Endodermal cell (in vitro differentiated cells): ENCODE measurements around the gene HNF1B. TPM values are rescaled to one million over a fixed set of nuclear protein-coding genes. Genes with fewer than 3 reads are reported as not detected.

Experiments
- DNase-seq: peaks from one replicate; pipeline ENCODE4 v3.0.0-alpha.2; 2017
- H3K27ac ChIP-seq: 2 replicates; pipeline ENCODE4 v1.5.1; 2013; ENCODE audit warnings: mild to moderate bottlenecking, low read depth, low read length, moderate library complexity
- H3K27me3 ChIP-seq: 2 replicates; pipeline ENCODE4 v1.6.1; 2013; ENCODE audit warnings: mild to moderate bottlenecking, low read length, moderate library complexity; ENCODE audit not compliant: insufficient read depth, control insufficient read depth, poor library complexity, severe bottlenecking
- H3K36me3 ChIP-seq: 2 replicates; pipeline ENCODE4 v1.7.0; 2013; ENCODE audit warnings: mild to moderate bottlenecking, low read length, moderate library complexity; ENCODE audit not compliant: control insufficient read depth, insufficient read depth
- H3K4me1 ChIP-seq: one replicate; pipeline ENCODE4 v1.7.0; 2013; ENCODE audit warnings: low read length; ENCODE audit not compliant: control insufficient read depth, insufficient read depth
- H3K4me3 ChIP-seq: 2 replicates; pipeline ENCODE4 v1.5.1; 2013; ENCODE audit warnings: mild to moderate bottlenecking, low read length, moderate library complexity
- H3K9ac ChIP-seq: 2 replicates; pipeline ENCODE4 v1.6.1; 2013; ENCODE audit warnings: mild to moderate bottlenecking, low read length, moderate library complexity; ENCODE audit not compliant: poor library complexity, severe bottlenecking; ENCODE audit errors: extremely low read depth
- H3K9me3 ChIP-seq: 2 replicates; pipeline ENCODE4 v1.6.1; 2013; ENCODE audit warnings: mild to moderate bottlenecking, low read length, moderate library complexity; ENCODE audit not compliant: control insufficient read depth
- H3K27ac Mint-ChIP-seq: 2 replicates; pipeline ENCODE4 v1.8.0; 2020; ENCODE audit warnings: mixed read lengths
- H3K27me3 Mint-ChIP-seq: 2 replicates; pipeline ENCODE4 v1.8.0; 2021; ENCODE audit warnings: mild to moderate bottlenecking, mixed read lengths; ENCODE audit not compliant: insufficient read depth
- H3K36me3 Mint-ChIP-seq: 2 replicates; pipeline ENCODE4 v1.8.0; 2020; ENCODE audit warnings: low read depth, mixed read lengths
- H3K4me1 Mint-ChIP-seq: 2 replicates; pipeline ENCODE4 v1.8.0; 2020; ENCODE audit warnings: mixed read lengths
- H3K4me3 Mint-ChIP-seq: 2 replicates; pipeline ENCODE4 v1.8.0; 2020; ENCODE audit warnings: mild to moderate bottlenecking, moderate library complexity, mixed read lengths
- H3K9me3 Mint-ChIP-seq: 2 replicates; pipeline ENCODE4 v1.8.0; 2020; ENCODE audit warnings: mild to moderate bottlenecking, mixed read lengths
- WGBS, 2 experiments: methylation state at CpG; one replicate each; pipeline versions ENCODE4 v1.1.5 to v1.1.7; 2013; ENCODE audit warnings: missing lambda C conversion rate in 2 of 2, mixed read lengths in 1 of 2; ENCODE audit not compliant: insufficient coverage in 1 of 2, insufficient read length in 1 of 2; 5-methylcytosine and 5-hydroxymethylcytosine counted together
- total RNA-seq, 2 donors: library from RNA; stranded (reverse); fragmentation: NEBNext Ultra II Directional in 1 of 2; extraction: Animal tissue kit (Norgen Biotek cat#: 25700) in 1 of 2; gene quantifications; 2 replicates in 1 of 2; 3 replicates in 1 of 2; pipeline ENCODE4 v1.2.1, GENCODE V29; 2021
- TF ChIP-seq, protein P1 (sequence below): fragments of 200-600 bp; sonication (generic); conservative IDR thresholded peaks from 2 replicates; pipeline ENCODE4 v1.5.0; 2021; ENCODE audit warnings: antibody characterized with exemption, mild to moderate bottlenecking

The HNF1B gene
- total RNA-seq, 2 donors from 2014 or later, result 39.7 to 42.7 TPM

DNA sequence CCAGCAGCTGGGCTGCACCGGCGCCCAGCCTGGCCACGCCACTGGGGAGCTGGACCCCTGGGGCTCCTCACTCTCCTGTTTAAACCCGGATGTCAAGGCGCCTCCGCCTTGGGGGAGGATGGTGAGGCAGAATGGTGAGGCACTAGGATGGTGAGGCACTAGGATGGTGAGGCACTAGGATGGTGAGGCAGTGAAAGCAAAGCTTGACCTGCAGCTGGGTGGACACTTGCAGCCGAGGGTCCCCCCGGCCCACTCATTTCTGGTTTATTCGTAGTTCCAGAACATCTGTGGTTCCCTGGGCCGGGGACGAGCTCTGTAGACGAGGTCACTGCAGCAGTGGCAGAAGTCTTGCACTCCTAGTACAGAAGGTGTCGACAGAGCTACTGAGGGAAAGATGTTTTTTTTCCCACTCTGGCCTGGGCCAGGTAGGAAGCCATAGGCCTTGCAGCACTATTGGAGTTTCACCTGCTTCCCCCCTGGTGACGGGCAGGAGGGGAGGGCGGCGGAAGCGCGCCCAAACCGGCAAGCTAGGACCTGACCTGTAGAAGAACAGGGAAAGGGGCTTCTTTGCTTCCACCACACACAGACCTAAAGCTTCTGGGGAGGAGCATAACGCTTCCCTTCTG is 1.1 kb upstream of the HNF1B start:
- 41 to 52% methylated on average over 11 to 19 of the region's 20 CpGs for WGBS, 2 experiments
- Mint-ChIP-seq H3K4me3 (peak overlapping the region; percentile 89), H3K36me3 (peaks cover 3% of the 10 kb centered on the region)

DNA sequence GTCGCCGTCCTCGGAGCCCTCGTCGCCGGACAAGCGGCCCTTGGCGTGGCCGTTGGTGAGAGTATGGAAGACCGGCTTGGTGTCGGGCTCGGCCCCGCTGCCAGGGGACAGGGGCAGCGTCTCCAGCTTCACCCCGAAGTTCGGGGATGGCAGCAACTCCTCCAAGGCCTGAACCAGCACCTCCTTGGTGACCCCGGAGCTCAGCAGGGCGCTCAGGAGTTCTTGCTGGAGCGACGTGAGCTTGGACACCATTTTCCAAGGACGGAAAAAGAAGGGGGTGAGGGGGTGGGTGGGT is 279 bp downstream of the HNF1B start:
- Histone ChIP-seq H3K27ac (no peak overlapping the region), H3K4me1 (peaks cover 5% of the 10 kb centered on the region), H3K9ac (peak overlapping the region; percentile 66), H3K9me3 (no peaks in the 10 kb centered on the region), H3K4me3 (peak overlapping the region; percentile 91), H3K36me3 (peaks cover under 1% of the 10 kb centered on the region), H3K27me3 (peaks cover 47% of the 10 kb centered on the region)
- Mint-ChIP-seq H3K9me3 (no peaks in the 10 kb centered on the region), H3K27me3 (peaks cover 78% of the 10 kb centered on the region), H3K4me1 (peaks cover 36% of the 10 kb centered on the region), H3K36me3 (peaks cover 7% of the 10 kb centered on the region), H3K4me3 (peak overlapping the region; percentile 89), H3K27ac (peak overlapping the region; percentile 92)
- 0 to 1% methylated on average over 2 to 18 of the region's 21 CpGs for WGBS, 2 experiments
- TF ChIP-seq, protein P1, sequence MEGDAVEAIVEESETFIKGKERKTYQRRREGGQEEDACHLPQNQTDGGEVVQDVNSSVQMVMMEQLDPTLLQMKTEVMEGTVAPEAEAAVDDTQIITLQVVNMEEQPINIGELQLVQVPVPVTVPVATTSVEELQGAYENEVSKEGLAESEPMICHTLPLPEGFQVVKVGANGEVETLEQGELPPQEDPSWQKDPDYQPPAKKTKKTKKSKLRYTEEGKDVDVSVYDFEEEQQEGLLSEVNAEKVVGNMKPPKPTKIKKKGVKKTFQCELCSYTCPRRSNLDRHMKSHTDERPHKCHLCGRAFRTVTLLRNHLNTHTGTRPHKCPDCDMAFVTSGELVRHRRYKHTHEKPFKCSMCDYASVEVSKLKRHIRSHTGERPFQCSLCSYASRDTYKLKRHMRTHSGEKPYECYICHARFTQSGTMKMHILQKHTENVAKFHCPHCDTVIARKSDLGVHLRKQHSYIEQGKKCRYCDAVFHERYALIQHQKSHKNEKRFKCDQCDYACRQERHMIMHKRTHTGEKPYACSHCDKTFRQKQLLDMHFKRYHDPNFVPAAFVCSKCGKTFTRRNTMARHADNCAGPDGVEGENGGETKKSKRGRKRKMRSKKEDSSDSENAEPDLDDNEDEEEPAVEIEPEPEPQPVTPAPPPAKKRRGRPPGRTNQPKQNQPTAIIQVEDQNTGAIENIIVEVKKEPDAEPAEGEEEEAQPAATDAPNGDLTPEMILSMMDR, result no peak
- DNase-seq, result no peak

More for the DNA sequence above, 1.1 kb upstream of the HNF1B start:
- H3K9me3 Mint-ChIP-seq, result no peaks in the 10 kb centered on the region
- H3K4me1 Mint-ChIP-seq, result peaks cover 30% of the 10 kb centered on the region
- peaks cover 76% of the 10 kb centered on the region for H3K27me3 Mint-ChIP-seq
- TF ChIP-seq, protein P1, result no peak
- no peaks in the 10 kb centered on the region for H3K36me3 ChIP-seq
- no peaks in the 10 kb centered on the region for H3K9me3 ChIP-seq
- peaks cover 5% of the 10 kb centered on the region for H3K4me1 ChIP-seq
- no peak for DNase-seq
- H3K9ac ChIP-seq, result peak overlapping the region; percentile 66
- peak overlapping the region; percentile 91 for H3K4me3 ChIP-seq
- H3K27ac Mint-ChIP-seq, result peak overlapping the region; percentile 92
- no peak overlapping the region for H3K27ac ChIP-seq
- peaks cover 36% of the 10 kb centered on the region for H3K27me3 ChIP-seq

DNA sequence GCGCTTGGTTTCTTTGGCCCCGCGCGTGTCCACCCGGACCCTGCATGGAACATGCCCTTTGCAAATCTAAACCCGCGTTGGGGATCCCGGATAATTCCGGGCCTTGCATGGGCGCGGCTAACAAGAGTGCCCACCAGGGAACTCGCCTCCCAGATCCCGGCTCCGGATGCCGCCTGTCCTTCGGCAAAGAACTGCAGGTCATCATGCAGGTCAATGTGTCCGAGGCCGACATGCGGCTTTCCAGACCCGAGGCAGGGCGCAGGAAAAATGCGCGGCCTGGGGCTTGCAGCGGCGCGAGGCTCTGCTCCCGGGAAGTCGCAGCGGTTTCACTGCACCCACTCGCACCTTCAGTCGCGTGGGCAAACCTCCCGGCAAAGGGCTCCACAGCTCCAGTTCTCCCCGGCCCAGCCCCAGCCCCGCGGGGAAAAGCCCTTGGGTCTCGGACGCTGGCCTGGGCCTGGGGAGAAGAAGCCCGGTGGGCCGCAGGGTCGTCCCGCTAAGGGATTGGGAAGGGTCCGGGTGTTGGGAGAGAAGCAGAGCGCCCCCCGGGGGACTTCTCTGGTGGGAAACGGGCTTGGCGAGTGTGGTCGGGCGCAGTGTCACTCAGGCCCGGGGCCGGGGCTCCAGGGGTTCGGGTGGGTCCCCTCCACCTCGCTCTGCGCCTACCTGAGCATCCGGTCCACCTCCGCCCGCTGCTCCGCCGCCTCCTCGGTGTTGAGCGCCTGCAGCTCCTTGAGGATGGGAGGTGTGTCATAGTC is 805 bp downstream of the HNF1B start:
- no peaks in the 10 kb centered on the region for H3K9me3 ChIP-seq
- peaks cover 84% of the 10 kb centered on the region for H3K27me3 Mint-ChIP-seq
- peak overlapping the region; percentile 92 for H3K27ac Mint-ChIP-seq

More for the DNA sequence above, 805 bp downstream of the HNF1B start:
- TF ChIP-seq, protein P1, result peak; percentile 54
- Mint-ChIP-seq H3K9me3 (no peaks in the 10 kb centered on the region), H3K4me1 (peaks cover 40% of the 10 kb centered on the region), H3K36me3 (peaks cover 12% of the 10 kb centered on the region), H3K4me3 (peak overlapping the region; percentile 89)
- H3K27me3 ChIP-seq, result peaks cover 52% of the 10 kb centered on the region
- peaks cover 6% of the 10 kb centered on the region for H3K36me3 ChIP-seq
- H3K4me1 ChIP-seq, result peaks cover 7% of the 10 kb centered on the region
- H3K27ac ChIP-seq, result no peak overlapping the region
- 0 to 1% methylated on average over 34 to 61 of the region's 61 CpGs for WGBS, 2 experiments
- peak; percentile 91 for DNase-seq
- peak overlapping the region; percentile 66 for H3K9ac ChIP-seq
- peak overlapping the region; percentile 91 for H3K4me3 ChIP-seq
